Activated naive CD4-positive, alpha-beta T cell treated with anti-CD3 and anti-CD28 coated beads, Interleukin-2, amount 10 ng/mL, durations not matched to agents 7 days and 5 days (primary cell): ENCODE results near the gene TBC1D10B.
"Not testable (repeated sequence)": the region's sequence is repeated elsewhere in the genome, so short reads cannot be mapped to it uniquely, and the experiment has no call there.

Source experiments
- CTCF ChIA-PET: fragments of 350-600 bp; sonication (Branson Sonifier 250); formaldehyde crosslinking; loops from one replicate; lab custom pipeline; 2021; ENCODE audit warnings: antibody characterized with exemption; lab: Charles Lee
- DNase-seq: peaks from one replicate; pipeline ENCODE4 v3.0.0-alpha.2; 2020
- H3K27ac Mint-ChIP-seq: one replicate; pipeline ENCODE4 v1.8.0; 2021; ENCODE audit warnings: mild to moderate bottlenecking, moderate library complexity, mixed read lengths
- H3K27me3 Mint-ChIP-seq: one replicate; pipeline ENCODE4 v1.8.0; 2021; ENCODE audit warnings: mild to moderate bottlenecking, mixed read lengths
- H3K36me3 Mint-ChIP-seq: one replicate; pipeline ENCODE4 v1.8.0; 2021; ENCODE audit warnings: mixed read lengths
- H3K4me1 Mint-ChIP-seq: one replicate; pipeline ENCODE4 v1.8.0; 2021; ENCODE audit warnings: mixed read lengths
- H3K4me3 Mint-ChIP-seq: one replicate; pipeline ENCODE4 v1.8.0; 2021; ENCODE audit warnings: mild to moderate bottlenecking, moderate library complexity, mixed read lengths
- H3K9me3 Mint-ChIP-seq: one replicate; pipeline ENCODE4 v1.8.0; 2021; ENCODE audit warnings: mixed read lengths

The TBC1D10B gene

GRCh38 chr16:30407102-30407803, 37.0 kb upstream of the TBC1D10B start, which contains the start of gene ZNF771:
ZNF771 (plus strand) TSS chr16:30407606; CDS start chr16:30408054, 448 bp downstream.
- H3K27ac Mint-ChIP-seq = peak within 1 kb of the TSS; percentile 88
- H3K4me1 Mint-ChIP-seq = peaks cover 30% of the 10 kb centered on the region
- peaks cover 23% of the 10 kb centered on the region for H3K27me3 Mint-ChIP-seq
- peak; percentile 94 for DNase-seq
- H3K4me3 Mint-ChIP-seq = peak within 1 kb of the TSS; percentile 81
- CTCF ChIA-PET = interaction anchor here (0.9 to 1.7 kb wide), 9 partner anchors 10 to 315 kb away, joined by 3 to 6 read pairs (median 3); partner anchors contain the start of gene ZNF48
- no peaks in the 10 kb centered on the region for H3K9me3 Mint-ChIP-seq
- peaks cover 7% of the 10 kb centered on the region for H3K36me3 Mint-ChIP-seq

GRCh38 chr16:30406795-30407101, 36.5 kb upstream of the TBC1D10B start:
- peak overlapping the region; percentile 88 for H3K27ac Mint-ChIP-seq
- H3K36me3 Mint-ChIP-seq = peaks cover 2% of the 10 kb centered on the region
- DNase-seq = no peak
- no peaks in the 10 kb centered on the region for H3K9me3 Mint-ChIP-seq
- H3K4me3 Mint-ChIP-seq = peak overlapping the region; percentile 81
- CTCF ChIA-PET = interaction anchor here (0.9 to 1.7 kb wide), 8 partner anchors 11 to 314 kb away, joined by 3 to 6 read pairs (median 4); partner anchors contain the start of gene ZNF48
- H3K4me1 Mint-ChIP-seq = peaks cover 26% of the 10 kb centered on the region
- peaks cover 25% of the 10 kb centered on the region for H3K27me3 Mint-ChIP-seq

- Mint-ChIP-seq H3K36me3 (peaks cover 17% of the 10 kb centered on the region), H3K4me1 (peaks cover 33% of the 10 kb centered on the region), H3K9me3 (no peaks in the 10 kb centered on the region), H3K4me3 (peak overlapping the region; percentile 78), H3K27me3 (peaks cover 34% of the 10 kb centered on the region), H3K27ac (no peak overlapping the region)
- no peak for DNase-seq
- CTCF ChIA-PET = interaction anchor here (1.1 kb wide), 1 partner anchor 19 kb away, joined by 4 read pairs; no protein-coding TSS in a partner anchor
Observed at GRCh38 chr16:30401768-30402425, 31.6 kb upstream of the TBC1D10B start.

GRCh38 chr16:30399435-30400186, 29.3 kb upstream of the TBC1D10B start:
- Mint-ChIP-seq H3K9me3 (no peaks in the 10 kb centered on the region), H3K27ac (peak overlapping the region; percentile 42), H3K36me3 (peaks cover 24% of the 10 kb centered on the region), H3K4me1 (peaks cover 41% of the 10 kb centered on the region), H3K4me3 (peak overlapping the region; percentile 78), H3K27me3 (peaks cover 31% of the 10 kb centered on the region)
- CTCF ChIA-PET = interaction anchor here (1.6 kb wide), 1 partner anchor 10 kb away, joined by 7 read pairs; no protein-coding TSS in a partner anchor
- no peak for DNase-seq

- Mint-ChIP-seq H3K27me3 (peaks cover 24% of the 10 kb centered on the region), H3K27ac (no peak overlapping the region), H3K4me1 (peaks cover 48% of the 10 kb centered on the region), H3K36me3 (peaks cover 24% of the 10 kb centered on the region), H3K4me3 (peak overlapping the region; percentile 49), H3K9me3 (no peaks in the 10 kb centered on the region)
- no peak for DNase-seq
- CTCF ChIA-PET = interaction anchor here (1.6 kb wide), 1 partner anchor 11 kb away, joined by 7 read pairs; no protein-coding TSS in a partner anchor
Observed at GRCh38 chr16:30398661-30399434, 28.6 kb upstream of the TBC1D10B start.

DNA sequence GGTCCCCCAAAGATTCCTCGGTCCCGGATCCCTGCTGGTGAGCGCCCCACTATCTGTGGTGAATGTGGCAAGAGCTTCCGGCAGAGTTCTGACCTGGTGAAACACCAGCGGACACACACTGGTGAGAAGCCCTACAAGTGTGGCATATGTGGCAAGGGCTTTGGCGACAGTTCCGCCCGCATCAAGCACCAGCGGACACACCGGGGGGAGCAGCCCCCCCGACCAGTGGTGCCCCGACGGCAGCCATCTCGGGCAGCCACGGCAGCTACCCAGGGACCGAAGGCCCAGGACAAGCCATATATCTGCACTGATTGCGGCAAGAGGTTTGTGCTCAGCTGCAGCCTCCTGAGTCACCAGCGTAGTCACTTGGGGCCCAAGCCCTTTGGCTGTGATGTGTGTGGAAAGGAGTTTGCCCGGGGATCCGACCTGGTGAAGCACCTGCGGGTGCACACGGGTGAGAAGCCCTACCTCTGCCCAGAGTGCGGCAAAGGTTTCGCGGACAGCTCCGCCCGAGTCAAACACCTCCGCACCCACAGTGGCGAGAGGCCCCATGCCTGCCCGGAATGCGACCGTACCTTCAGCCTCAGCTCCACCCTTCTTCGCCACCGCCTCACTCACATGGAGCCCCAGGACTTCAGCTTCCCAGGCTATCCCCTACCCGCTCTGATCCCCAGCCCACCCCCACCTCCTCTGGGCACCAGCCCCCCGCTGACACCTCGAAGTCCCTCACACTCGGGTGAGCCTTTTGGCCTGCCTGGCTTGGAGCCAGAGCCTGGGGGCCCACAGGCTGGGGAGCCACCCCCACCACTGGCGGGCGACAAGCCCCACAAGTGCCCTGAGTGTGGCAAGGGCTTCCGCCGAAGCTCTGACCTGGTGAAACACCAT, 27.7 kb upstream of the TBC1D10B start:
- peaks cover 24% of the 10 kb centered on the region for H3K36me3 Mint-ChIP-seq
- H3K27ac Mint-ChIP-seq = no peak overlapping the region

GRCh38 chr16:30397056-30397455, 26.8 kb upstream of the TBC1D10B start:
- CTCF ChIA-PET = interaction anchor here (2.6 kb wide), 1 partner anchor 14 kb away, joined by 11 read pairs; the partner anchor contains the start of gene SEPTIN1
- peaks cover 24% of the 10 kb centered on the region for H3K36me3 Mint-ChIP-seq
- H3K27me3 Mint-ChIP-seq = peaks cover 10% of the 10 kb centered on the region
- H3K27ac Mint-ChIP-seq = peak overlapping the region; percentile 60
- H3K4me3 Mint-ChIP-seq = peak overlapping the region; percentile 88
- no peak for DNase-seq
- peaks cover 48% of the 10 kb centered on the region for H3K4me1 Mint-ChIP-seq
- no peaks in the 10 kb centered on the region for H3K9me3 Mint-ChIP-seq

More for the DNA sequence above, 27.7 kb upstream of the TBC1D10B start:
- peaks cover 19% of the 10 kb centered on the region for H3K27me3 Mint-ChIP-seq
- H3K4me3 Mint-ChIP-seq = no peak overlapping the region
- H3K4me1 Mint-ChIP-seq = peaks cover 48% of the 10 kb centered on the region
- CTCF ChIA-PET = no interaction called here
- no peaks in the 10 kb centered on the region for H3K9me3 Mint-ChIP-seq
- DNase-seq = no peak

DNA sequence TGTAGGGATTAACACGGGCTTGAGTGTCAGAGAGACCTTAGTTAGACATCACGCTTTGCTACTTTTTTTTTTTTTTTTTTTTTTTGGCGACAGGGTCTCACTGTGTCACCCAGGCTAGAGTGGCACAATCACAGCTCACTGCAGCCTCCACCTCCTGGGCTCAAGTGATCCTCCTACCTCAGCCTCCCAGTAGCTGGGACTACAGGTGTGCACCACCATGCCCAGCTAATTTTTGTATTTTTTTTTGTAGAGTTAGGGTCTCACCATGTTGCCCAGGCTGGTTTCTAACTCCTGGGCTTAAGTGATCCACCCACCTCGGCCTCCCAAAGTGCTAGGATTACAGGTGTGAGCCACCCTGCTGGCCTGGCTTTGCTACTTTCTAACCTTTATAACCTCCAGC, 26.3 kb upstream of the TBC1D10B start:
- H3K36me3 Mint-ChIP-seq = peaks cover 24% of the 10 kb centered on the region
- peaks cover 12% of the 10 kb centered on the region for H3K27me3 Mint-ChIP-seq
- DNase-seq, H3K27ac Mint-ChIP-seq, H3K9me3 Mint-ChIP-seq: not testable (repeated sequence)
- CTCF ChIA-PET = interaction anchor here (1.0 to 2.6 kb wide), 4 partner anchors 11 to 16 kb away, joined by 3 to 11 read pairs (median 8); partner anchors contain the start of genes SEPTIN1 and ZNF771
- H3K4me3 Mint-ChIP-seq = peak overlapping the region; percentile 88
- H3K4me1 Mint-ChIP-seq = peaks cover 46% of the 10 kb centered on the region

DNA sequence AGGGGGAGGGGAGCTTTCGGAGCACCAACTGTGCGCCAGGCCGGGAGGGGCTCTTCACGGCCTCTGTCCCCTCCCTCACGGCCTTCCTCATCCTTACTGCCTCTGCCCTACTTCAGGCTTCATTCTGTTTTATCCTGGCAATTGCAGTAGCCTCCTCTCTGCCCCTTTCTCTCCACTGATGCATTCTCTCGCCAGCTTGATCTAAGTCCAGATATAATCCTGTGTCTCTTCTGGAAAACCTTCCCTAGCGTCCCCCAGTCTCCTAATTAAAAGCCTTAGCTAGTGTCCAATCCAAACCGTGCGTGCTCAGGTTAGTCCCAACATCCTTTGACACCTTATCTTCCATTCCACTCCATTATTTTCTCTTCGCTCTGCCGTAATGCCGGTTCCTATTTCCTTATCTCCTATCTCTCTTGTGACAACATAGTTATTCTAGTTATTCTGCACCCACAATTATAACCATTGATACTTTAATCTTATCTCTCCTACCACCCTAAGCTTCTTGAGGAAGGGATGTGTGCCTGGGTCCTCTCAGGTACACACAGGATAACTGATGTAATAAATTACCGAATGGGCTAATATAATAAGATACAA, 25.8 kb upstream of the TBC1D10B start:
- DNase-seq = no peak
- H3K4me3 Mint-ChIP-seq = peak overlapping the region; percentile 88
- H3K27ac Mint-ChIP-seq = peak overlapping the region; percentile 75
- peaks cover 24% of the 10 kb centered on the region for H3K36me3 Mint-ChIP-seq
- no peaks in the 10 kb centered on the region for H3K9me3 Mint-ChIP-seq
- H3K27me3 Mint-ChIP-seq = peaks cover 15% of the 10 kb centered on the region
- CTCF ChIA-PET = interaction anchor here (1.0 to 2.6 kb wide), 6 partner anchors 8 to 16 kb away, joined by 3 to 11 read pairs (median 5); partner anchors contain the start of genes SEPTIN1 and ZNF771
- H3K4me1 Mint-ChIP-seq = peaks cover 43% of the 10 kb centered on the region

DNA sequence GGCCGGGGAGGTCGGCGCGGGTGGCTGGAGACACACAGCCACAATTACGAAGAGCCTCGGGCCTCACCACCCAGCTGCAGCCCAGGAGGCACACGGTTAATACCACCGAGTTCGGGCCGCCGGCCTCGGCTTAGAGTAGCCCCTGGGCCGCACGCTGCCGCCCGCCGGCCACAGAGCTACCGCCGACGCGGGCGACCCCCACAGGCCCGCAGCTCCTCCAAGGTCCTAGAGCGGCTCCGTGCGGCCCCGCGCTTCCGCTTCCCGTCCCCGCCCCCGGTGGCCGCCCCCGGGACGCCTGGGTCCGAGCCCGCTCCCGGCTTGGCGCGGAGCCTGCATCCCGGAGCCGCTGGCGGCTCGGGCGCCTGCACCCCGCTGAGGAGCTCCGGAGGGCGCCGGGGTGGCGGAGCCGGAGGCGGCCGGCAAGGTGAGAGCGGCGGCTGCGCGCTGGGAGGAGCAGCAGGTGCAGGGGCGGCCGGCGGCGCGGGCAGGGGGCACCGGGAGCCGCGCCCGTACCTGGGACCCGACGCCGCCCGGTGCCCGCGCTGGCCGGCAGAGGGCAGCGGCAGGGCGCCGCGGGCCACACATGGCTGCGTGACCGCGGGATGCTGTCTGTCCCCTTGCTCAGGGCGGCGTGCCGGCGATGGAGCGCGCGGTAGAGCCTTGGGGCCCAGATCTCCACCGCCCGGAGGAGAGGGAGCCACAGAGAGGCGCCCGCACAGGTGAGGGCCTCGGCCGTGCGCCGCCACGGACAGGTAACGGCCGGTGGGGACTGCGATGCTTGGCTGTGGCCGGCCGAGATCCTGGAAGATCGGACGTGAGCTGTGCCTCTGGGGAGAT, 25.1 kb upstream of the TBC1D10B start, which contains the start of gene ZNF48:
TSS of gene ZNF48 (plus strand) at position 266 of the 837 bp plus-strand sequence. CDS start at position 641, 375 bp downstream.
- H3K27ac Mint-ChIP-seq = peak within 1 kb of the TSS; percentile 75
- H3K4me3 Mint-ChIP-seq = peak within 1 kb of the TSS; percentile 88
- peak; percentile 69 for DNase-seq
- H3K36me3 Mint-ChIP-seq = peaks cover 24% of the 10 kb centered on the region
- no peaks in the 10 kb centered on the region for H3K9me3 Mint-ChIP-seq
- CTCF ChIA-PET = interaction anchor here (1.0 to 2.6 kb wide), 7 partner anchors 9 to 17 kb away, joined by 3 to 11 read pairs (median 4); partner anchors contain the start of genes SEPTIN1 and ZNF771
- peaks cover 41% of the 10 kb centered on the region for H3K4me1 Mint-ChIP-seq
- H3K27me3 Mint-ChIP-seq = peaks cover 14% of the 10 kb centered on the region

DNA sequence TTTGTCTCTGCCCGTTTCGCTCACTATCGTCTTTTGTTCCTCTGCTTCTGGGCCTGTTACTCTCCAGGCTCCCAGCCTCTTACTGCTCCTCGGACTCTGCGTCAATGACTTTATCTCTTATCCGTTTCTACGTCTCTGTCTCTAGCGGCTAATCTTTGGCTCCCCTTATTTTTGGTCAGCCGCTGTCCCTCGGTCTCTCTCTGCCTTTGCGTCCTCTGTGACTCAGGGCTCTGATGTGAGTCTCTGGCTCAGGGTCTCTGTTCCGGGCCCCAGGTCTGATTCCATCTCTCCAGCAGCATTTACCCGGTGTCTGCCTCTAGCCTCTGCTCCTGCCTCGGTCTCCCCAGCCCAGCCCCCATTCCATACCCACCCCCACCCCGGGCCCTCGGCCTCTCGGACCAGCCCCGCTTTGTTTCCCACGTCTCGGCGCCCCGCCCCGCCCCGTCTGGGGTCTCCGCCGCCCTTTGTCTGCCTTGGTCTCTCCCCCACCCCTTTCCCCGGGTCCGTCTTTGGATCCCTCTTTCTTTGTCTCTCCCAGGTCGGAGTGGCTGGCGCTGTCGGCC, 24.4 kb upstream of the TBC1D10B start:
- H3K27me3 Mint-ChIP-seq = peaks cover 12% of the 10 kb centered on the region
- H3K9me3 Mint-ChIP-seq = no peaks in the 10 kb centered on the region
- H3K4me1 Mint-ChIP-seq = peaks cover 37% of the 10 kb centered on the region
- CTCF ChIA-PET = interaction anchor here (1.7 to 2.8 kb wide), 5 partner anchors 10 to 15 kb away, joined by 4 to 11 read pairs (median 9); partner anchors contain the start of genes SEPTIN1 and ZNF771
- no peak for DNase-seq
- H3K27ac Mint-ChIP-seq = peak overlapping the region; percentile 33
- H3K36me3 Mint-ChIP-seq = peaks cover 24% of the 10 kb centered on the region
- H3K4me3 Mint-ChIP-seq = peak overlapping the region; percentile 85
